Limb (tissue), 2 donors: ENCODE data around the gene GNAI2.
"Not testable (repeated sequence)": the region's sequence is repeated elsewhere in the genome, so short reads cannot be mapped to it uniquely, and the experiment has no call there.

Experiments
- DNase-seq, 2 donors: peaks; one replicate each; pipeline ENCODE4 v3.0.0-alpha.2; 2016; ENCODE audit errors: extremely low spot score in 2 of 2

The GNAI2 gene

DNA sequence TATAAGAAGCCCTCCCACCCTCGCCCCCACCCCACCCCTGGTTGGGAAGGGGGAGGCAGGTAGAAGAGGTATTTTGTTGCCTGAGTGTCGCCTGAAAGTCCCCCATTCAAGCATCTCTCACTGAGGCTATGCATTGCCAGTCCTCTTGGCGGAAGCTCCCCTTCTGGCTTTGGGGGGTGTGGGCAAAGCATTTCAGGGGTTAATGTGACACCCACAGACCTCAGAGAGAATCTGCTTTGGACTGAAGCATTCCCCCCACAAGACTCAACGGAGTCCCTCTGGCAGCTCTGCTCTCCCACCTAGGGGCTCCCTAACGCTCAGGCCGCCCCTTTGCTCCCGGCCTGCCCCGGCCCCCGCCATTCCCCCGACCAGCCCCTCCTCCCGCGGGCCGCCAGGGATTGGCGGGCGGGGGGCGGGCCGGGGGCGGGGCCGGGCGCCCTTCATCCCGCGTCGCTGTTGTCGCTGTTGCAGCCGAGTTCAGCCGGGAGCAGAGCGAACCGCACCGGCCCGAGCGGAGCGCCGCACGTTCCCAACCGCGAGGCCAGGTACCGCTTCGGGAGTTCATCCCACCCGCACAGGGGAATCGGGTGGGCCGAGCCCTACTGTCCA lies 31.1 kb upstream of the GNAI2 start, which contains the start of gene SLC38A3:
TSS of gene SLC38A3 (plus strand) at position 468 of the 609 bp plus-strand sequence. CDS start 8,929 bp downstream, outside the sequence.
- peak in 1 of 2 donors; percentile 79 for DNase-seq

DNA sequence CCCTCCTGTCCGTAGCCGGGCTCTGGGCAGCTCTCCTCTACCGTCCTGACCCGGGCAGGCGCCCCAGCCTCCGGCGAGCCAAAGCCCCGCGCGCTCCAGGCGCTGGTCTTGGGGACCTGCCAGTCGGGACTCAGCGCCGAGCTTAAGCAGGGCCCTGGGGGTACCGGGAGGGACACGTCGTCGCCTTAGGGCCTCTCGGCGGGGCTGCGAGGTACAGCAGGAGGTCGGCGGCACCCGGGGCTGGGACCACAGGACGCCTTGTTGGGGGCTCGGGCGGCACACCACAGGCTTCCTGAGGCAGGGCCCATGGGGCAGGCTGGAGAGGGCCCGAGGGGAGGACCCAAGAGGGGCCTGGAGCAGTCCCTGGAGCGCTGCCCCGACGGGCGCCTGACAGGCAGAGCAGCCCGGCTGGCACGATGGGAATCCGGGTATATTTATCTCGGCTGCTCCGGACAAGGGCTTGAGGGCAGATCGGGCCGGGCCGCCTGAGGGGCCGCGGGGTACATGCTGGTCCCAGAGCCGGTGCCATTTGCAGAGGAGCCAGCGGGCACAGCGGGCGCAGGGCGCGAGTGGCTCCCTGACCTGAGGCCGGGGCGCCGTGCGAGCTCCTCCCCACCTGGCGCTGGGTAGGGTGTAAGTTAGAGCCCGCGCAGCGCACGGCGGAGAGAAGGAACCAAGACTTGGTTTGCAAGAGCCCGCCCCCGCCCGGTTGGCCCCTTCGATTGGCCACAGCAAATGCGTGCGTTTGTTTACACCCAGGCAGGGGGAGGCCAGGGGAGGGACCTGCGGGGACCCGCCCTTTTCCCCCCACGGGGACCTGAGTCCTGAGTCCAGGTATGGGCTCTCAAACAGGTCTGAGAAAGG lies 30.4 kb upstream of the GNAI2 start:
- DNase-seq: no peak

DNA sequence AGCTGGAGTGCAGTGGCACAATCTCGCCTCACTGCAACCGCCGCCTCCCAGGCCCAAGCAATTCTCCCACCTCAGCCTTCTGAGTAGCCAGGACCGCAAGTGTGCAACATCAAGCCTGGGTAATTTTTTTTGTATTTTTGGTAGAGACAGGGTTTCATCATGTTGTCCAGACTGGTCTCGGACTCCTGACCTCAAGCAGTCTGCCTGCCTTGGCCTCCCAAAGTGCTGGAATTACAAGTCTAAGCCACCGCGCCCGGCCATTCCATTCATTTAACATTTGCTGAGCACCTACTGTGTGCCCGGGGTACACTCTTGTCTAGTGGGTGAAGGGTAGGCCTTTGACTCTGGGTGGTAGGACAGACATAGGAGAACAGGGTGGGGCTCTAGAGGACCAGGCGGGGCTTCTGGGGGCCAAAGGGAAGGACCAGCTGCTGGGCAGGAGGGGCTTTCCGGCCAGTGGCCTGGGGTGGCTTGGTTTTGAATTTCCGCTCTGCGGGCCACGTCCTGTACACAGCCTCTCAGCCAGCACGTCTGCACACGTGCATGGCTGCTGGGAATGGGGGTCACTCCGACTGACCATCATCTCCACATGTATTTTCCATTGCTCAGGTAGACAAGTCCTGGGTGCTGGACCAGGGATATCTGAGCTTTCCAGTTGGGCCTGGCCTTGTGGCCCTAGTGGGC lies 28.5 kb upstream of the GNAI2 start:
- DNase-seq: no peak

DNA sequence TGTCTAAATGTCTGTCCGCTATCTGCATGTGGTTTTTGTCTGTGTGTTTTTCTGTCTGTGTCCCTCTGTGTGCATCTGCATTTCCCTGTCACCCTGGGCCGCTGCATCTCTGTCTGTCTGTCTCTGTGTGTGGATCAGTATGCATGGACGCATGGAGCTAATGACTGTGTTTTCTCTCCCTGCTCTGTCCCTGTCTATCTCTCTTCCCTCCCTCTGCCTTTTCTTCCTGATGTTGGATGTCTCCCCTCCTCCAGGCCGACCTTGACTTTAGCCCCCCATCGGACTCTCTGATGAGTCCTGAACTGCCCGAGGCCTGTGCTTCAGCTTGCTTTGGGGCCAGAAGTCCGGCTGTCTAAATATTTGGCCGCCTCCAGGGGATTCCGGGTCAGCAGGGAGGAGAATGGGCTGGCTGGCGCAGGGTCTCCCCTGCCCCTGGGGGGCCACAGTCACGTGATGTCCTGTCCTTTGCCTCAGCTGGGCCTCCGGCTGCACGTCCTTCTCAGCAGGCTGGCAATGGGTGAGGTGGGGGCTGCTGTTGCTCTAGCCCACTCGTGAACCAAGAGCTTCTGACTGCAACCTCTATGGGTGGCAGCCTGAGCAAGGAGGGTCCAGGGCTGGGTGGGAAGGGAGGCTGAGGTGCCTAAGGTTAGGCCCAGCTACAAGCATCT lies 27.2 kb upstream of the GNAI2 start:
- no peak for DNase-seq

DNA sequence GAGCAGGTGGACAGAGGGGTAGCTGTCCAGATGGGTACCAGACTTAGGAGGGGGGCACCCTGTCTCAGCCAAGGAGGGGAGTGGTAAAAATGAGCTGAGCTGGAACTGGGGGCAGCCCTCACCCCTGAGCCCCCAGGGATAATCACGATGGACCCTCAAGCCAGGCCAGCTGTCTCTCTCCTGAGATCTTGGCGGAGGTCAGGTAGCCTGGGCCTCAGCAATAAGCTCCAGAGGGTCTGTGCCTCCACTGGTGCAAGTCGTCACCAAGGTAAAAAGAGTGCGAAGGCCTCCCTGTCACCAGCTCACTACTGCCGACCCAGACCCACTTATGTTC lies 25.9 kb upstream of the GNAI2 start:
- DNase-seq: no peak

DNA sequence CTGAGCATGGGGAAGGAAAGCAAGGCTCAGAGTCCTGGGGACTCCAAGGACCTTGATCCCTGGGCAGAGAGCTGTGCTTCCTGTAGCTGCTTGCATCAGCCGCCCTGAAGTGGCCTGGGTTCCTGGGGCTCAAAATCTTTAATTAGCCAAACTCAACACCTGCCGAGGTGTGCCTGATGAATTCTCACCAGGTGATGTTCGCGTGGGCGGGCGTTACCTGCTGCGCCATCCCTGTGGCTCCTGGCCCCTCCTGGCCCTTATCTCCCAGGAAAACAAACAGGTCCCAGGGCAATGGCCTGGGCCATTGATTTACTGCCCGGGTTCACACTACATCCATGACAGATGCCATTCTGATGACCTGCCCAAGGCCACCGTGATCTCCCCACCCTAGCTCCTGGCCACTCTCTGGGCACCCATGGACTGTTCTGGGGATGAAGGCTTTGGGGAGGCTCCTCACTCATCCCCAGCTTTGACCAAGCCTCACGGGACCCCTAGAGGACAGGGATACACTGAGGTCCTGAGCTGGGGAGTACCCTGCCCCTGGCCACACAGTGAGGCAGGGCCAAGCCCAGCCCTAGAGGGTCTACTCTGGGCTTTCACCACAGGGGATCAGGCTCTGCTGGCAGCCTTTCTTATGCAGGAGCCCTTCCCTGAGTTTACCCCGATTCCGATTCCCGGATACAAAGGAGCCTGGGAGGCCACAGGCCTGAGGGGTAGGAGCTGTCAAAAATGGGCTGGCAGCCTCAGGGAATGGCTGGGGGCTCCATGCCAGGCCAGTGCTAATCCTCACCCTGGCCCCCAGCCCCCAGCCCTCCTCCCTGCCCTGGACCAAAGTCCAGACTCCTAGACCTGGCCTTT lies 25.3 kb upstream of the GNAI2 start:
- DNase-seq: no peak

DNA sequence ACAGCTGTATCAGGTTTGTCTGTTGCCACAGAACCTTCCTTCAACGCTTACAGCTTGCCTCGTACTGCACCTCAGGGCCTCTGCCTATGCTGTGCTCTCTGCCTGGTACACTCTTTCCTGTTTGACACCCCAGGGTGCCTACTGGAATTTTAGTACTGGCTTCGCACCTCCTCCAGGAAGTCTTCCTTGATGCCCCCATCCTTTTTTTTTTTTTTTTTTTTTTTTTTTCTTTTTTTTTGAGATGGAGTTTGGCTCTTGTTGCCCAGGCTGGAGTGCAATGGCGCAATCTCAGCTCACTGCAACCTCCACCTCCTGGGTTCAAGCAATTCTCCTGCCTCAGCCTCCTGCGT lies 24.7 kb upstream of the GNAI2 start:
- not testable (repeated sequence) for DNase-seq

DNA sequence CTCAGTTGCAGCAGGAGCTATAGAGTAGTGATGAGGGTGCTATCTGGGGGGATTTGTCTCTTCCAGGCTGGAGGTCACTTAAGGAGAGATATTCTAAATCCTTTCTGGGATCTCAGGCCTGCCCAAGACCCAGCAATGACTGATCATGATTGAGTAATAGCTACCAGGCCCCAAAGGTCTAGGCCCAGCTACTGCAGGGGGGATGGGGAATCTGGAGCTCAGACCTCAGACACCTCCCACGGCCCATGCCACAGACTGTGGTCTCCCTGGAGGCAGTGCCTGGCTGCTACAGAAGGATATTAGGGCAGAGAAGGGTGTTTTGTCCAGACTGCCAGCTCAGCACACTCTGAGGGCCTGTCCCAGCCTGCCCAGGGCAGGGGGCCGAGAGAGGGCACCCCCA lies 24.1 kb upstream of the GNAI2 start:
- DNase-seq: no peak

DNA sequence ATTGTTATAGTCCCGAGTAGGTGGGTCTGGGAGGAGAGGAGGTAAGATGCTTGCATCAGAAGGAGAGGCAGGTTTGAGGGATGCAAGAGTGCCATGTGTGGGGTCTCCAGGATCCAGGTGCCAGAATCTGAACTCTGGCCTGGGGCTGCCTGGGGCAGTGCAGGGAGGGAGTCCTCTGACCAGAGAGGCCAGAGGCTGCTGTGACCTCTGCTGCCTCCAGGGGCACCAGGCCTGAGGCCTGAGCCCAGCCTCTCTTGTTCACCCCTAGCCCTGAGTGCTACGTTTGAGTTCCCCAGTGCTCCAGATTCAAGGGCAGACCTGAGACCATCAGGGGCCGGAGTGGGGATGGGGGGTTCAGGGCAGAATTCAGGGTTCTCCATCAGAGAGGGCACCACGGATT lies 23.5 kb upstream of the GNAI2 start:
- no peak for DNase-seq

DNA sequence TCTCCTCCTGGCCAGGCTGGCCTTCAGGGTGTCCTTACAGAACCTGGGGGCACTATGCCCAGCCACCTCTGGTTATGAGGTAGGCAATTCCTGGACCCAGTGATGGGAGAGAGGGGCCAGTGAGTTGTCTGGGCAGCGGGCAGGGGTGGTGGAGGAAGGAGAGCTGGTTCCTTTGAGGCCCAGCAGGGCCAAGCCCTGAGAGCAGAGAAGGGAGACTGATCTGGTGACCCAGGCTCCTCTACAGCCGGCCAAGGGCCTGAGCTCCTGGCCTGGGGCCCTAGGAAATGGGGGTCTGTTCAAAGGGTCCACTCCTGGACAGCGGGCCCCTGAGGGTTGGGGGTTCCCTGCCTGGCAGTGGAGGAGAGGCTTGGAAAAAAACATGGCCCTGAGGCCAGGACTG lies 23.0 kb upstream of the GNAI2 start:
- DNase-seq: no peak

DNA sequence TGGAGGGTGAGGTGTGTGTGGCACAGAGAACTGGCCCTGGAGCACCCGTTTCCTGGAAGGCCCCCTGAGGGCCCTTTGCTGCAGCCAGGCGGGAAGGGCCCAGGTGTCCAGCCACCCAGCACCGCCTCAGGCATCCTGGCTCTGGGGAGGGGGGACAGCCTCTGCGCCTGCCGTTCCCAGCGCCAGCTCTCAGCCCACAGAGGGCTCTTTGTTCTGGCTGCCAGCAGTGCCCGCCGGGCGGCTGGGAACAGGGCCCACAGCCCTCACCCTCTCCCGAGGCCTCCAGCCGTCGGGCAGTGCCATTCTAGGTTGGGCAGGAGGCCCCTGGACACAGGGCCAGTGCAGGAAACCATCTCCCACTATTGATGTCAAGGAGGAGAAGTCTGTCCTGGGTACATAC lies 22.6 kb upstream of the GNAI2 start:
- DNase-seq: no peak

DNA sequence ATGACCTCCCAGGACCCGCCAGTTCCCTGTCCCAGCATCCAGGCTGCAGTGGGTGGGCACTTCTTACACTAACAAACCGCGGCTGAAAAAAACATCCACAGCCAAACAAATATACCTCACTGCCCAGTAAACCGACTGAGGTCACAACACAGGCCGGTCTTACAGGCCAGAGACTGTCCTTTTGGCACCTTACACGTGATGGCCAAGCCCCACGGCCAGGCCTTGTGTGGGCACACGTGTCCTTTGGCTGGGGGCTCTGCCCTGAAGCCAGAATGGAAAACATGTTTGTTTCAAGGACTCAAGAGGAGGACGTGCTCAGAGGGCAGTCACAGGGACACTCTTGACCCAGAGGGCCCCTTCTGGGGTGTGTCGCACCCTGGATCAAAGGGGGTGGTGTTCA lies 21.2 kb upstream of the GNAI2 start:
- DNase-seq: no peak

DNA sequence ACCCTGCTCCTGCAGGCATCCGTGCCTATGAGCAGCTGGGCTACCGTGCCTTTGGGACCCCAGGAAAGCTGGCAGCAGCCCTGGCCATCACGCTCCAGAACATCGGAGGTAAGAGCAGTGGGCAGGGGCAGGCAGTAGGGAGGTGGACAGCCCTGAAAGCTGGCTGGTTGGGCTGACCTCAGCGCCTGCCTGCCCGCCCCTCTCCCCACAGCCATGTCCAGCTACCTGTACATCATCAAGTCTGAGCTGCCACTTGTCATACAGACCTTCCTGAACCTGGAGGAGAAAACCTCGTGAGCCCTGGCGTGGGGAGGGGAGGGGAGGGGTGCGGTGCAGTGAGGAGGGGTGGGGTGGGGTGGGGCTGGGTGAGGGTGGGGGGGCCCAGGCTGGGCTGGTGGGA lies 20.5 kb upstream of the GNAI2 start:
- no peak for DNase-seq

DNA sequence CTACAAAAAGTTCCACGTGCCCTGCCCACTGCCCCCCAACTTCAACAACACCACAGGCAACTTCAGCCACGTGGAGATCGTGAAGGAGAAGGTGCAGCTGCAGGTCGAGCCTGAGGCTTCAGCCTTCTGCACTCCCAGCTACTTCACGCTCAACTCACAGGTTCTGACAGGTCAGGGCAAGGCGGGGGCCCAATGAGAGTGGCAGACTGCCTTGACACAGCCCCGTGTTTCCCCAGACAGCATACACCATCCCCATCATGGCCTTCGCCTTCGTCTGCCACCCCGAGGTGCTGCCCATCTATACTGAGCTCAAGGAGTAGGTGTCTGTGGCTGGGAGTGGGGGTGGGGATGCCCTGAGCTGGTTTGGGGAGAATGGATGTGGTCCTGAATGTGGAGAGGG lies 18.3 kb upstream of the GNAI2 start:
- DNase-seq: no peak

DNA sequence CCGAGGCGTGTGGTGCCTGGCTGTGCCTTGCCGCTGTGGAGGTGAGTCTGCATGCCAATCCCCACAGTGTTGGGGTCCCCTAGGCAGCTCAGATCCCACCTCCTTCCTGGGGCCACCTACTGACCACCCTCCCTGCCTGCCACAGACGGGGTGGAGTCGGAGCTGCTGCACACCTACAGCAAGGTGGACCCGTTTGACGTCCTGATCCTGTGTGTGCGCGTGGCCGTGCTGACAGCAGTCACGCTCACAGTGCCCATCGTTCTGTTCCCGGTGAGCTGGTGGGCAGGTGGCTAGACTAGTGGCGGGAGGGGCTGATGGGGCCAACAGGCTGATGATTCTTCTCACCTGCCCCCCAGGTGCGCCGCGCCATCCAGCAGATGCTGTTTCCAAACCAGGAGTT lies 17.6 kb upstream of the GNAI2 start:
- DNase-seq: no peak

DNA sequence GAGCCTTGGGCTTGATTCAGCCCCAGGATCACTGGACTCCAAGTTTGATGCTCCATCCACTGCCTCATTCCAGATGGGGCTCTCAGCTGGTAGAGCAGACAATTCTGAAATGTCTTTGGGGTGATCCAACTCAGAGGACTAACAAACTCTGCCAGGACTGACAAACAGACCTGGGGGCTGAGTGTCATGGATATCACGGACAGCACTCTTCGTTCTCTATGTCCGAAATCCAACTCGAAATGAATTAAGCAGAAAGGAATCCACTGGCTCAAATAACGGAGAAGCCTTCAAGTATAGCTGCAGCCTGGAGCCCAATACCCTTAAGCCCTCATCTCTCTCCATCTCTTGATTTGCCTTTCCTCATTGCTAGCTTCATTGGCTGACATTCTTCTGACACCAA lies 16.7 kb upstream of the GNAI2 start:
- DNase-seq: no peak

DNA sequence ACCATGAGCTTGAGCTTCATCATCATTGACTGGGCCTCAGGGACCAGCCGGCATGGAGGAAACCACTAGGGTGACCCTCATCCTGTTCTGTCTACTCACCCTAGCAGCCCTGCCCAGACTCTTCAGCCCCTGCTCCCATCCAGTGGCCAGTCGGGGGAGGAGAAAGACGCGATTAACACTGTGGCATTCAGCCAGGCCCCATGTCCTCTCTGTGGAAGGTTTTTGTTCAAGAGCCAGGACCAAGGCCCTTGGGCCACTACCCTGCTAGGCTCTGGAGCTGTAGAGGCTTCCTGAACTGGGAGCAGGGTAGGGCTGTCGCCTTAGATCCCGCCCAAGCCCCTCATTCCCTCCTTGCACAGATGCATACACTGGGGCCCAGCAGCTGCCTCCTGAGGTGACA lies 15.9 kb upstream of the GNAI2 start:
- no peak for DNase-seq

DNA sequence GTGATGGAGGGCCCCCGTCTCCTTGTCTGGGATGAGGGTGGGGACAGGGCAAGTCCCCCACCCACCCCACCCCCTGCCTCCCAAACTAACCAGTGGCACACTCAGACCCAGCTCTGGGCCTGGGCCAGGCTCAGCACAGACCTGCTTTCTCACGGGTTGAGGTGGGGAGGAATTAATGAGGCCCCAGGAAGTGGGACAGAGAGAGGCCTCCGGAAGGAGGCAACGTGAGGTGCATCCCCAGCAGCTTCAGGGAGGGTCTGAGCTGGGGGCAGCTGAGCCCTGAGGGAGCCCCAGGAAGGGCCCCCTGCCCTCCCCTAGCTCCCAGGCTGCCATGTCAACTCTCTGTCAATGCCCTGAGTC lies 15.0 kb upstream of the GNAI2 start:
- no peak for DNase-seq

DNA sequence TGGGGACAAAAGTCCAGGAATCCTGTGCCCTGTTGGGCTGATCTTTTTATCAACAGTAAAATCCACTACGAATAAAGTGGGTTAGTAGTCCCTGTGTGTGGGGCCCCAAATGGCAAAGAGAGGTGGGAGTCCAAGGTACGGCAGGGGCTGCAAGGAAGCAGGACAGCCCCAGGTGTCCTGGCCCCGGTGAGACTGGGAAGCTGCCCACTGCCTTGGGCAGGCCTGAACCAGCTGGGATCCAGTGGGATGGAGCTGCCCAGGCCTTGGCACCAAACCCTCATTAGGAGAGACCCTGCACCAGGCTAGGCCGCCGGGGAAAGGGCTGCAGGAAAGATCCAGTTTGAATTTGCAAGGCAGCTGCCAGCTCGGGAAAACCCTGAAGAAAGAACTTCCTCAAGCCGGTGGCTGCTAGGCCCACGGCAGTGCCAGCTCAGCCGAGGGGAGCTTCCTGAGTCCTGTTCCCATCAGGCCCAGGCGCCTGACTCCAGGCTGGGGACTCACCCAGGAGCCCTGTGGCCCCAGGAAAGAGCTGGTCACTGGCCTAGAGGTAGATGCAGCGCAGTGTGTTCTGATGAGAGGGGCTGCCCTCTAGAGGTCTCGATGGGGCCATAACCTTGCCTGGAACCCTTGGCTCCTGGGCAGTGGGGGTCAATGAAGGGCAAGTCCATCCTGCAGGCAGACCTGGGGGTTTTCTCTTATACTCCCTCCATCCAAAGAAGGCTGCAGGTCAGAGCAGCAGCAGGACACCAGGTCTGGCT lies 14.4 kb upstream of the GNAI2 start:
- no peak for DNase-seq

DNA sequence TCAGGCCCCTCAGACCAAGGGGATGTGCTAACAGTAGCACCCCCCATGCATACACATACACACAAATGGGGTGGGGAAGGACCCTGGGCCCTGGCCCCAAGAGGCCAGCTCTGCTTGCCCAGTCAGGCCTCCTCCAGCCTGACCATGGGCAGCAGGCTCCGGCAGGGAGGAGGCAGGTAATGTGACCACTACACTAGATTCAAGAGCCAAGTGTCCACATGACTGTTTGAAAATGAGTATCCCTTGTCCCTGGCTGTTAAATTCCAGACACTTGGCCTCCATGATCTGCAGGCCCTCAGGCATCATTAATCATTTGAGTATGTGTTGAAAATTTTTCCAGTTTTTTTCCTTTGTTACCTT lies 13.9 kb upstream of the GNAI2 start:
- no peak for DNase-seq

DNA sequence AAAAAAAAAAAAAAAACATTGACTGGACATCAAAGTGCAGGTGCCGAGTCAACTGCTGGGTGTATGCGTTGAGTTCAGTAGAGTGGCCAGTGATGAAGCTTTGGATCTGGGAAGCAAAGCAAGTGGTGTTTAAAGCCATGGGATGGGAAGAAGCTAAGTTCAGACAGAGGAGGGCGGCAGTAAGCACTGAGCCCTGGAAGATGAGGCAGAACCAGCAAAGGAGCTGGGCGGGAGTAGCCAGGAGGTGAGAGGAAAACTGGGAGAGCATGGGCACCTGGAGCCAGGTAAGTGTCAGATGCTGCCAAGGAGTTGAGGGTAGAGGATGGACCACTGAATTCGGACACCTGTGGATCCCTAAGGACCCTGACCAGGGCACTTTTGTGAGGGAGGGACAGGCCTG lies 11.4 kb upstream of the GNAI2 start:
- DNase-seq: no peak
